GM12801 (cell line): ENCODE data around the gene OSBPL5.

Experiments
- TF ChIP-seq, protein P1 (sequence below): IDR thresholded peaks from one replicate; pipeline ENCODE4 v1.5.1; 2011; ENCODE audit warnings: control low read depth; ENCODE audit not compliant: insufficient read length; ENCODE audit errors: extremely low read depth

The OSBPL5 gene

DNA sequence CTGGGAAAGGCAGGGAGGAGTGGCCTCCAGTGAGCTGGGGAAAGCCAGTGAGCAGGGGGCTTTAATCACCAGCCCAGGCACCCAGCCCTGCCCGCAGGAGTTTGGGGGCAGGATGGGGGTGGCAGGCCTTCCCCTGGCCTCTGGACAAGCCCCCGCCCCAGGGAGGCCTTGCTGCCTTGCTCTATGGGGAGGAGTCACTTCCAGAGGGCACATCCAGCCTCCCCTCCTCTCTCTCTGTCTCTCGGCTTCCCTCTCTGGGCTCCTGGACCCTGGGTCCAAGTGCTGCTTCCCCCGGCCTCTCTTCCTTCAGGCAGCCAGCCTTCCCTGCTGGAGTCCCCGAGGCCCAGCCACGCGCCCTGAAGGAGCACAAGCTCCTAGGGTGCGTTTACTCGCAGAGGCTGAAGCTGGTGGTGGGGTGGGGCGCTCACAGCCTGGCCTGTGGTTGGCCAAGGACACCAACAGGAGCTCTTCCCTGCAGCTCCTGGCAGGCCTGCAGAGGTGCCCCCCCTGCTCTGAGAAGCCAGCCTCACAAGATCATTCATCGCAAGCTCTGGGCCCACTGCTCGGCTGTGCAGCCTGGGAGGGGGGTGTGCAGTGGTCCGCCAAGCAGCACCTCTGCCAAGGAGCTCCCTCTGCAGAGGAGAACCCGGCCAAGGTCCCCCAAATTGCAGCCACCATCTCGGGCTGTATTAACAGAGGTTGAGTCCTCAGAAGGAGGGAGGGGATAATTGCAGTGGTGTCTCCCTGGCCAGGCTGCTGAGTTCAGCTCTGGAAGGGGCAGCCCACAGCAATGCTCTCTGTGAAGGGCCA is 25.4 kb downstream of the OSBPL5 start:
- TF ChIP-seq, protein P1, sequence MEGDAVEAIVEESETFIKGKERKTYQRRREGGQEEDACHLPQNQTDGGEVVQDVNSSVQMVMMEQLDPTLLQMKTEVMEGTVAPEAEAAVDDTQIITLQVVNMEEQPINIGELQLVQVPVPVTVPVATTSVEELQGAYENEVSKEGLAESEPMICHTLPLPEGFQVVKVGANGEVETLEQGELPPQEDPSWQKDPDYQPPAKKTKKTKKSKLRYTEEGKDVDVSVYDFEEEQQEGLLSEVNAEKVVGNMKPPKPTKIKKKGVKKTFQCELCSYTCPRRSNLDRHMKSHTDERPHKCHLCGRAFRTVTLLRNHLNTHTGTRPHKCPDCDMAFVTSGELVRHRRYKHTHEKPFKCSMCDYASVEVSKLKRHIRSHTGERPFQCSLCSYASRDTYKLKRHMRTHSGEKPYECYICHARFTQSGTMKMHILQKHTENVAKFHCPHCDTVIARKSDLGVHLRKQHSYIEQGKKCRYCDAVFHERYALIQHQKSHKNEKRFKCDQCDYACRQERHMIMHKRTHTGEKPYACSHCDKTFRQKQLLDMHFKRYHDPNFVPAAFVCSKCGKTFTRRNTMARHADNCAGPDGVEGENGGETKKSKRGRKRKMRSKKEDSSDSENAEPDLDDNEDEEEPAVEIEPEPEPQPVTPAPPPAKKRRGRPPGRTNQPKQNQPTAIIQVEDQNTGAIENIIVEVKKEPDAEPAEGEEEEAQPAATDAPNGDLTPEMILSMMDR = no peak

- TF ChIP-seq, protein P1 = no peak
Measured at GRCh38 chr11:3139086-3139440, 26.0 kb downstream of the OSBPL5 start.

GRCh38 chr11:3138178-3139085 is 26.7 kb downstream of the OSBPL5 start:
- TF ChIP-seq, protein P1 = no peak

- TF ChIP-seq, protein P1 = no peak
Measured at GRCh38 chr11:3137486-3138177, 27.5 kb downstream of the OSBPL5 start.

DNA sequence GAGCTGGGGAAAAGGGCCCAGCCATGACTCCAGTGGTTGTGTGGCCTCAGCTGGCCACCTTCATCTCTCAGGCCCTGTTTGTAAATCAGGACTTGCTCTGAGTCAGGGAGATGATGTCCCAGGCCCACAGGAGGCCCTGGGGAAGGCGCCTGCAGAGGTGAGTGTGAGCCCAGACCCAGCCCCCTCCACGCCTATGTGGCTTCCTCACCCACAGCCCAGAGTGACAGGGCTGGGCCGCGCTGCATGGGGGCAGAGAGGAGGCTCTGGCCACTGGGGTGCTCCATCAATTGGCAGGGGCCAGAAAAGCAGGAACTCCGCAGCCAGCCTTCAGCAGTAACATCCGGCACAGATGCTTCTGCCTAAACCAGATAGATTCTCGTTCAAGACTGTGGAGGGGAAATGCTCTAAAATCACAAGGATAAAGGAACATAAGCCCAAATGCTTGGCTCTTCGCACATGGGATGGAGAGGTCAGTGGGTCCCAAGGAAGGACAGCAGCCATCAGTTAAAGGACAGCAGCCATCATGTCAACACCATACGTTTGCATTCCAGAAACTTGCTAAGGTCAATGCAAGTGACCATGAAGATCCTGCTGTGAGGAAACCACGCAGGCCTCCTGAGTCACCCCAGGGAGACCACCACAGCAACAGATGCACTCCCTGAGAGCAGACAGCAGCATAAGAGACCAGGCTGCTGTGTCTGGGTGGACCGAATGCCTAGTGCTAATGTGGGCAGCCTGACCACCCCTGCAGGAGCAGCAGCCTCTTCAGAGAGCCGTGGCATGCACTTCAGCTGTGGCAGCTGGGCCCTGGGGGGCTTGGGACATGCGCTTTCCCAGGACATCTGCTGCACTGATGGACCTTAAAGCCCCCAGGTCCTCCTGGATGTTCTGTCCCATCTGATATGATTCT is 28.3 kb downstream of the OSBPL5 start:
- TF ChIP-seq, protein P1 = no peak

- TF ChIP-seq, protein P1 = no peak
Measured at GRCh38 chr11:3135481-3136440, 29.3 kb downstream of the OSBPL5 start.
